ENCODE measurements around the gene TTC22. TPM values are rescaled to one million over a fixed set of nuclear protein-coding genes. Genes with fewer than 3 reads are reported as not detected.

The TTC22 gene
- total and polyA plus RNA-seq, 2 of the 4 experiments (the other 2 are of a cell fraction), result not detected

DNA sequence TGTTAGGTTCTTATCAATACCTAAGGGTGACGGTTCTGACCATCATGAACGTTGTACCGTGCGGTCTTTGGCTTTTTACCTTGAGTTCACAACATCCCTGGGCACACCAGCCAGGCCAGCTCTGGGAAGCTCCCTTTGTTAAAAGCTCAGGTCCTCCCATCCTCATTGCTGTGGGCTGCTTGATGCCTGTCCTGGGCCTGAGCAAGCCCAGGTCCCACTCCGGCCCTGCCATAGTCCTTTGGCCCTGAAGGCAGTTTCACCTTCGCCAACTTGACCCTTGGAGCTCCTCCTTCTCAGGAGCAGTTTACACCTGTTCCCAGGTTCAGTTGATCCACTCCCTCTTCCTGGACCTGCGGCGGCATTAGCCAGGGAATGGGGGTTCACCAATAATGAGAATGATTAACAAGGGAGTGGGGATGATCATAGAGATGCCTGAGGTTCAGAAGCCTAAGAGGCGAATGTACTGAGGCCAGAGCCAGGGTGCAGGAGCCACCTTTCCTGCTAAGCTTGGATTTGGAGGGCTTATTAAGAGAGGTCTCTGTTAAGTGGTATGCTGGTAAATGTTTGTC, 45.7 kb upstream of the TTC22 start:
- H3K18ac ChIP-seq (ENCODE audit: low read depth, low read length), result no peak overlapping the region
- H3K27ac ChIP-seq (ENCODE audit: insufficient read depth, low read length), result no peak overlapping the region
- in situ Hi-C loops (cut with MboI; ENCODE audit: low sequenced_read_pairs) (no loop called here), intact Hi-C loops (cut with micrococcal nuclease) (no loop called here), dilution Hi-C loops (cut with HindIII; ENCODE audit: low sequenced_read_pairs, unreplicated experiment) (no loop called here)
- ChIA-PET CTCF (no interaction called here), POLR2A (ENCODE audit: unreplicated experiment) (no interaction called here)
- H3K36me3 ChIP-seq (ENCODE audit: control insufficient read depth, insufficient read depth, low read length), result no peaks in the 10 kb centered on the region; the same call in 1 of the 2 replicates
- H4K20me1 ChIP-seq (ENCODE audit: insufficient read depth, low read length), result no peaks in the 10 kb centered on the region
- H4K91ac ChIP-seq (ENCODE audit: insufficient read depth, low read depth, low read length), result no peak overlapping the region
- peak overlapping the region; percentile 37 for H2AK9ac ChIP-seq (replicated peaks; ENCODE audit: low read depth, low read length, poor library complexity)
- 0 out of 2 replicates have a peak, but pooled peaks cover 2% of the 10 kb centered on the region for H3K27me3 ChIP-seq (ENCODE audit: control insufficient read depth, insufficient read depth, low read length)
- H3K4me1 ChIP-seq (ENCODE audit: control insufficient read depth, insufficient read depth, low read length), result peaks cover 15% of the 10 kb centered on the region
- H4K8ac ChIP-seq (ENCODE audit: low read depth in 2 of 2, low read length in 2 of 2), result no peak overlapping the region
- ATAC-seq (ENCODE audit: low read depth) (no peak), DNase-seq (no peak)
- H2AFZ ChIP-seq (replicated peaks; ENCODE audit: low read length, poor library complexity), result no peak overlapping the region
- H3K79me1 ChIP-seq (ENCODE audit: low read depth in 1 of 2, low read length in 2 of 2), result peaks cover 0 to 9% of the 10 kb centered on the region in 2 experiments; a peak in 1 of 4 replicates
- no peak overlapping the region for H3K14ac ChIP-seq (replicated peaks; ENCODE audit: low read depth, low read length)
- no peak overlapping the region for H2BK15ac ChIP-seq (ENCODE audit: low read depth, low read length)
- BruUV-seq (replicated peaks), result no TSS peak
- H3K56ac ChIP-seq (ENCODE audit: extremely low read depth, insufficient read depth, low read length), result no peak overlapping the region
- H3K9ac ChIP-seq (ENCODE audit: low read depth, low read length), result no peak overlapping the region
- no peak overlapping the region for H3K4me2 ChIP-seq (ENCODE audit: low read depth, low read length)
- TF ChIP-seq, protein P1, sequence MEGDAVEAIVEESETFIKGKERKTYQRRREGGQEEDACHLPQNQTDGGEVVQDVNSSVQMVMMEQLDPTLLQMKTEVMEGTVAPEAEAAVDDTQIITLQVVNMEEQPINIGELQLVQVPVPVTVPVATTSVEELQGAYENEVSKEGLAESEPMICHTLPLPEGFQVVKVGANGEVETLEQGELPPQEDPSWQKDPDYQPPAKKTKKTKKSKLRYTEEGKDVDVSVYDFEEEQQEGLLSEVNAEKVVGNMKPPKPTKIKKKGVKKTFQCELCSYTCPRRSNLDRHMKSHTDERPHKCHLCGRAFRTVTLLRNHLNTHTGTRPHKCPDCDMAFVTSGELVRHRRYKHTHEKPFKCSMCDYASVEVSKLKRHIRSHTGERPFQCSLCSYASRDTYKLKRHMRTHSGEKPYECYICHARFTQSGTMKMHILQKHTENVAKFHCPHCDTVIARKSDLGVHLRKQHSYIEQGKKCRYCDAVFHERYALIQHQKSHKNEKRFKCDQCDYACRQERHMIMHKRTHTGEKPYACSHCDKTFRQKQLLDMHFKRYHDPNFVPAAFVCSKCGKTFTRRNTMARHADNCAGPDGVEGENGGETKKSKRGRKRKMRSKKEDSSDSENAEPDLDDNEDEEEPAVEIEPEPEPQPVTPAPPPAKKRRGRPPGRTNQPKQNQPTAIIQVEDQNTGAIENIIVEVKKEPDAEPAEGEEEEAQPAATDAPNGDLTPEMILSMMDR (conservative IDR thresholded peaks at IDR 0.05; ENCODE audit: low read depth, low read length), result no peak
- no peak for TF ChIP-seq RAD21 (IDR thresholded peaks at IDR 0.05; ENCODE audit: low read length)
- no peak for TF ChIP-seq RFX5 (IDR thresholded peaks at IDR 0.05; ENCODE audit: low read depth, low read length)
- TF ChIP-seq, protein P2, sequence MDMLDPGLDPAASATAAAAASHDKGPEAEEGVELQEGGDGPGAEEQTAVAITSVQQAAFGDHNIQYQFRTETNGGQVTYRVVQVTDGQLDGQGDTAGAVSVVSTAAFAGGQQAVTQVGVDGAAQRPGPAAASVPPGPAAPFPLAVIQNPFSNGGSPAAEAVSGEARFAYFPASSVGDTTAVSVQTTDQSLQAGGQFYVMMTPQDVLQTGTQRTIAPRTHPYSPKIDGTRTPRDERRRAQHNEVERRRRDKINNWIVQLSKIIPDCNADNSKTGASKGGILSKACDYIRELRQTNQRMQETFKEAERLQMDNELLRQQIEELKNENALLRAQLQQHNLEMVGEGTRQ (IDR thresholded peaks at IDR 0.05; ENCODE audit: low read depth, low read length), result no peak
- no peak for TF ChIP-seq RCOR1 (IDR thresholded peaks at IDR 0.05; ENCODE audit: insufficient replicate concordance, low read length)
- TF ChIP-seq MXI1 (IDR thresholded peaks at IDR 0.05; ENCODE audit: borderline replicate concordance, low read depth, low read length), result no peak
- TF ChIP-seq CHD1 (IDR thresholded peaks at IDR 0.05; ENCODE audit: low read depth, low read length), result no peak
- no peak for TF ChIP-seq NFE2L2 (IDR thresholded peaks at IDR 0.05; ENCODE audit: low read depth, low read length)
- no peak for TF ChIP-seq MAFK (IDR thresholded peaks at IDR 0.05; ENCODE audit: low read depth, low read length)
- no peak for TF ChIP-seq SMC3 (IDR thresholded peaks at IDR 0.05; ENCODE audit: low read depth, low read length)
- TF ChIP-seq POLR2A (IDR thresholded peaks at IDR 0.05; ENCODE audit: low read depth, low read length), result no peak
- TF ChIP-seq FOS (IDR thresholded peaks at IDR 0.05; ENCODE audit: low read depth, low read length), result no peak
- TF ChIP-seq MAZ (IDR thresholded peaks at IDR 0.05; ENCODE audit: borderline replicate concordance, low read depth, low read length), result no peak
- no peak for TF ChIP-seq BHLHE40 (IDR thresholded peaks at IDR 0.05; ENCODE audit: low read depth, low read length)
- TF ChIP-seq, protein P3, sequence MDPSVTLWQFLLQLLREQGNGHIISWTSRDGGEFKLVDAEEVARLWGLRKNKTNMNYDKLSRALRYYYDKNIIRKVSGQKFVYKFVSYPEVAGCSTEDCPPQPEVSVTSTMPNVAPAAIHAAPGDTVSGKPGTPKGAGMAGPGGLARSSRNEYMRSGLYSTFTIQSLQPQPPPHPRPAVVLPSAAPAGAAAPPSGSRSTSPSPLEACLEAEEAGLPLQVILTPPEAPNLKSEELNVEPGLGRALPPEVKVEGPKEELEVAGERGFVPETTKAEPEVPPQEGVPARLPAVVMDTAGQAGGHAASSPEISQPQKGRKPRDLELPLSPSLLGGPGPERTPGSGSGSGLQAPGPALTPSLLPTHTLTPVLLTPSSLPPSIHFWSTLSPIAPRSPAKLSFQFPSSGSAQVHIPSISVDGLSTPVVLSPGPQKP (IDR thresholded peaks at IDR 0.05; ENCODE audit: borderline replicate concordance, low read depth, low read length), result no peak
- no peak for TF ChIP-seq CEBPB (IDR thresholded peaks at IDR 0.05; ENCODE audit: low read depth, low read length)
- no peak overlapping the region for H3K4me3 ChIP-seq (ENCODE audit: insufficient read depth, low read depth, low read length)
- H3K9me1 ChIP-seq (ENCODE audit: insufficient read depth, low read length), result peaks cover 27% of the 10 kb centered on the region
- H2BK120ac ChIP-seq (ENCODE audit: low read depth, low read length), result no peak overlapping the region
- WGBS, 2 experiments (ENCODE audit: extremely low coverage in 2 of 2, insufficient read length in 1 of 2), result 95% methylated on average over 3 of the region's 9 CpGs; no CpG with 5 or more reads in 1 of the 2 experiments
- no peak overlapping the region for H3K4ac ChIP-seq (ENCODE audit: low read depth, low read length)
- H3K9me3 ChIP-seq (ENCODE audit: control insufficient read depth, insufficient read depth, low read length), result no peaks in the 10 kb centered on the region
- H2BK20ac ChIP-seq (ENCODE audit: low read depth, low read length), result no peak overlapping the region
- H3K23ac ChIP-seq (ENCODE audit: low read depth, low read length), result no peak overlapping the region
- no peak overlapping the region for H2AK5ac ChIP-seq (ENCODE audit: low read depth, low read length)
- no peak overlapping the region for H2BK5ac ChIP-seq (ENCODE audit: low read depth, low read length, poor library complexity, severe bottlenecking)
- no peak overlapping the region for H4K5ac ChIP-seq (ENCODE audit: low read depth, low read length)

All from IMR-90 (cell line).